ENCODE measurements around the gene GRM1. TPM values are rescaled to one million over a fixed set of nuclear protein-coding genes. Genes with fewer than 3 reads are reported as not detected.

The GRM1 gene
- total and polyA plus RNA-seq, 3 donors from 2014 or later = 1.3 to 5.6 (median 2.0) TPM

GRCh38 chr6:146381486-146381885, 352.6 kb downstream of the GRM1 start:
- H3K36me3 ChIP-seq (ENCODE audit: low read depth, missing control alignments) = no peaks in the 10 kb centered on the region
- no peak overlapping the region for H3K27ac ChIP-seq
- no peak for DNase-seq
- no peaks in the 10 kb centered on the region for H3K27me3 ChIP-seq
- no peaks in the 10 kb centered on the region for H3K4me1 ChIP-seq
- H3K9me3 ChIP-seq = no peaks in the 10 kb centered on the region
- 74 to 84% methylated on average over 3 of the region's 3 CpGs for WGBS, 2 donors
- TF ChIP-seq CTCF (IDR thresholded peaks at IDR 0.05) = no peak
- no peak for TF ChIP-seq POLR2A (IDR thresholded peaks at IDR 0.05)
- intact Hi-C loops (cut with DNase I; ENCODE audit: low total_unique reads) = no loop called here
- no peak overlapping the region for H3K4me3 ChIP-seq

DNA sequence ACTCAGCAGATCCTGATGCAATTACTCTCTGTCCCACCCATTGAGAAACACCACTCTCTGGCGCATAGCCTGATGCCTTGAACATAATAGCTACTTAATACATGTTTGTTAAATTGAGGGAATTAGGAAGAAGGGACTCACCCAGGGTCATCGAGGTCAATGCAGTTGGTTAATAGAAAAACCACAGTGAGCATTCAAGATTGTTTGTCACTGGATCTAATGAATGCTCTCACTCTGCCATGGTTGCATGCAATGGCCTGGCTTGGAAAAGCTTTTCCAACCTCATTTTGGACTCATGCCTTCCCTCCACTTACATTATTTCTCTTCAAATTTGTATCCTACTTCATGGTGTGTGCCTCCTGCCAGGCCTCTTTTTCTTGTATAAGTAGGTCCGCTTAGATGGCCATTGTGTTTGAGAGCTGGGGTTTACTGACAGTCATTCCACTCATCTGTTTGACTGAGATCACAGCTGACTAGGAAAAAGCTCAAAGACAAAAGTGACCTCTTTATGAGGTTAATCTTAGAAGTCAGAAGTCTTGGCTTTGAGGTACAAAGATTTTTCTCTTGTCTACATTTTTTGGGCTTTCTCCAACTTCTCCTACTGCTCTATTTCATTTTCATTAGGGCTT, 360.0 kb downstream of the GRM1 start:
- Histone ChIP-seq H3K27ac (no peak overlapping the region), H3K9me3 (no peaks in the 10 kb centered on the region), H3K27me3 (no peaks in the 10 kb centered on the region), H3K4me3 (no peak overlapping the region), H3K4me1 (no peaks in the 10 kb centered on the region), H3K36me3 (ENCODE audit: low read depth, missing control alignments) (no peaks in the 10 kb centered on the region)
- TF ChIP-seq CTCF (IDR thresholded peaks at IDR 0.05) (no peak), POLR2A (IDR thresholded peaks at IDR 0.05) (no peak)
- DNase-seq = no peak
- intact Hi-C loops (cut with DNase I; ENCODE audit: low total_unique reads) = no loop called here
- 85 to 93% methylated on average over 3 of the region's 3 CpGs for WGBS, 2 donors

DNA sequence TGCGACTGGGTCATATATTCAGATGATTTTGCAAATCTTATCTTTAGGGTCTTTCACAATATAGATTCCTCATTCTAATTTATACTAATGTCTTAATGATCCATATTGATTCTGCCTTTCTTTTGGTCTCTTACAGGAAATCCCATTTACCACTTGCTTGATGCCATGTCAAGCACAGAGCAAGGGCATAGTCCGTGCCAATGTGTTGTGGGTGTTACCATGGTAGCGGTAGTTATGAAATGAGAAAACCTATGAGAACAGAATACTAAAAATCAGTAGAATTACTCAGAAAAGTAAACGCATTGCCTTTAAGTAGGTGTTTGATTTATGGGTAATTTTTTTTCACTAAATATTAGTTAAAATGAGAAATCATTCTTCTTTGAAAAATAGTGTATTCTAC, 360.9 kb downstream of the GRM1 start:
- H3K27ac ChIP-seq = no peak overlapping the region
- DNase-seq = no peak
- TF ChIP-seq CTCF (IDR thresholded peaks at IDR 0.05) = no peak
- no peak for TF ChIP-seq POLR2A (IDR thresholded peaks at IDR 0.05)

GRCh38 chr6:146397638-146398037, 368.8 kb downstream of the GRM1 start:
- Histone ChIP-seq H3K27ac (no peak overlapping the region), H3K4me1 (no peaks in the 10 kb centered on the region), H3K4me3 (no peak overlapping the region), H3K27me3 (no peaks in the 10 kb centered on the region), H3K9me3 (no peaks in the 10 kb centered on the region), H3K36me3 (ENCODE audit: low read depth, missing control alignments) (no peaks in the 10 kb centered on the region)
- DNase-seq = no peak
- 82 to 95% methylated on average over 1 of the region's 1 CpG for WGBS, 2 donors
- intact Hi-C loops (cut with DNase I; ENCODE audit: low total_unique reads) = no loop called here
- TF ChIP-seq CTCF (IDR thresholded peaks at IDR 0.05) (no peak), POLR2A (IDR thresholded peaks at IDR 0.05) (no peak)

More for the DNA sequence above, 360.9 kb downstream of the GRM1 start:
- WGBS, 2 donors = 86 to 87% methylated on average over 4 of the region's 4 CpGs
- Histone ChIP-seq H3K4me1 (no peaks in the 10 kb centered on the region), H3K27me3 (no peaks in the 10 kb centered on the region), H3K9me3 (no peaks in the 10 kb centered on the region), H3K36me3 (ENCODE audit: low read depth, missing control alignments) (no peaks in the 10 kb centered on the region), H3K4me3 (no peak overlapping the region)
- intact Hi-C loops (cut with DNase I; ENCODE audit: low total_unique reads) = no loop called here

DNA sequence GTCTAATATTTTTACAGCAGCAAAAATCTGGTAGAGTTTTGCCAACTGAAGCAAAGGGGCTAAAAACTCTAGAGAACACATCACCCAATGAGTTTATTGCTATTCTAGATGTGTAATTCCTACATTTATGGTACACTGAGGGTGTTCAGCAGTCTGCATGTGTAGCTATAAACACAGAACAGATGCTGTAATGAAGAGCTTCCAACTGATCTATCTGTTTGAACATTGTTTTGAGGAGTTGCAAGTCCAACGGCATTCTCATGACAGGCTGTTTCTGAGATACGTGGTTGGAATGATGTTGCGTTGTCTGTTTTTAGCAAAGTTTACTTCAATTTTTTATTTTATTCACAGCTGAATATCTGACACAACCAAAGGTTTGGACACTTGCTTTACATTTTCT, 373.6 kb downstream of the GRM1 start:
- Histone ChIP-seq H3K36me3 (ENCODE audit: low read depth, missing control alignments) (no peaks in the 10 kb centered on the region), H3K27me3 (no peaks in the 10 kb centered on the region), H3K4me1 (no peaks in the 10 kb centered on the region), H3K4me3 (no peak overlapping the region), H3K9me3 (no peaks in the 10 kb centered on the region), H3K27ac (no peak overlapping the region)
- 91 to 92% methylated on average over 3 of the region's 3 CpGs for WGBS, 2 donors
- intact Hi-C loops (cut with DNase I; ENCODE audit: low total_unique reads) = no loop called here
- TF ChIP-seq POLR2A (IDR thresholded peaks at IDR 0.05) (no peak), CTCF (IDR thresholded peaks at IDR 0.05) (no peak)
- no peak for DNase-seq
